GM19438 (cell line): ENCODE data around the gene RASL10B.
"Not testable (repeated sequence)": the region's sequence is repeated elsewhere in the genome, so short reads cannot be mapped to it uniquely, and the experiment has no call there.

Experiments
- ATAC-seq: cut with Tn5 transposase; IDR thresholded peaks from one replicate; pipeline ENCODE4 v1.9.1; 2021; ENCODE audit warnings: low read depth; ENCODE audit not compliant: unreplicated experiment

Gene RASL10B

DNA sequence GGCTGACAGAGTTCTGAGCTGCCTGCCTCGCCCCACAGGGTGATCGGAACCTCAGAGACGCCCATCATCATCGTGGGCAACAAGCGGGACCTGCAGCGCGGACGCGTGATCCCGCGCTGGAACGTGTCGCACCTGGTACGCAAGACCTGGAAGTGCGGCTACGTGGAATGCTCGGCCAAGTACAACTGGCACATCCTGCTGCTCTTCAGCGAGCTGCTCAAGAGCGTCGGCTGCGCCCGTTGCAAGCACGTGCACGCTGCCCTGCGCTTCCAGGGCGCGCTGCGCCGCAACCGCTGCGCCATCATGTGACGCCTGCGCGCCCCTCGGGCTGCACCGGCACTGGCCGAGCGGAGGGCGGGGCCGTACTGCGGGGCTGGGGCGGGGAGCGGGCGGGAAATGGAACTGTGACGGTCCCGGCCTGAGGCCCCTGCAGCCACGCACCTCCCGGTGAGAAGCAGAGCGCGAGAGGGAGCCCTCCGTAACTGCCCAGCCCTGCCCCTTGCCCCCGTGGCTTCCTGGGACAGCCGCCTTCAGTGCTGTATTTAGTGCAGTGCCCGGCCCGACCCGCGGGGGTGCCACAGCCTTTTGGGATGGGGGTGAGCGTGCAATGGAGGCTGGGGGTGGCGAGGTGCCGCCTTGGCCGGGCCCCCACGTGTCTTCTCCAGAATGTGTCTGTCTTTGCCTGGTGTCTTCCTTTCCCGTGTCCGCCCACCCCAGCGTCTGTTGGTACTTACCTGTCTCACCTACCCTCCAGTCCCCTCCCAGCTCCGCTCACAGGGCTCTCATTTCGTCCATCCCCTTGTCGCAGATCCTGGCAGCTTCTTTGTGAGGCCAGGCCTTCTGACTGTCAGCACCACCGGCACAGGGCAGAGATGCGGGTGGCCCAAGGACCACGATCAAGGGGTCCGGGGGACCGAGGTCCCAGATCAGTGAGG, 9.8 kb downstream of the RASL10B start:
- ATAC-seq: no peak

DNA sequence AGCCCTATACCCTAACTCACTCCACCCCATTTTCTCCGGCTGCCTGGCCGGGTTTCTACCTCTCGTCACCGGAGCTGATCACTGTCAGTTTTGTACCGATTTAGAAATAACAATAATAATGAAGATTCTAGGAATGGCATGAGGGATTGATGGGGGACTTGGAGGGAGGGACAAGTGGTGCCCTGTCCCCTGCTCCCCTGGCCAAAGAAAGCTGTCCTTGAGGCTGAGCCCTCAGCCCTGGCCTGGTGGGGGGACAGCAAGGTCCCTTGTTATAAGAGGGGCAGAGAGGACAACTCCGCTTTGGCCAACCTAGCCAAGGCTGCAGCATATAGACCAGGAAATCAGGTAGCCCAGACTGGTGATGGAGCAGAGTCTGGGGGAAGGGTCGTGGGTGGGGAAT, 11.1 kb downstream of the RASL10B start:
- ATAC-seq: no peak

DNA sequence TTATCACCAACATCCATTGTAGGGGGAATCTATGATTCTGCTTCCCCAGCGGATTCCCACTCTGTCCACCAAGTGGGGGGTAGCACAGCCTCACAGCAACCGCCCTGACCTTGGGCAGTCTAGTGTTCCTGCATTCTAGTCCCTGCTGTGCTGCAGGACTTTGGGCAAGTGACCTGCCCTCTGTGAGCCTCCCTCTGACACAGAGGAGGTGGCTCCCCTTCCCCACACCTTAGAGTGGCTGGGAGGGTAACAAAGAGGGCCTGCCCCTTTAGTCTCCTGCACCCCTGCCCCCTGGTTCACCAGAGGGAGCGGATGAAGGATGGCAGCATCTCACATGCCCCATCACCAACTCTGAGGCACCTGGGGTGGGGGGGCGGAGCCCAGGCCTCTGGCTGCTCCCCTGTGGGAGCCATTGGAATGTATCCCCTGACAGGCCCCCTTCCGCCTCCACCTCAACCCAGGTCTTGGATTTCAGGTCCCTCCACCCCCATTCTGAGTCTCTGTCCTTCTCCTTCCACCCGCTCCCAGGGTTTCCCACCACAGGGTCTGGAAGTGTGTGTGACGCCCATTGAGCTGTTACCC, 11.5 kb downstream of the RASL10B start:
- ATAC-seq: no peak

DNA sequence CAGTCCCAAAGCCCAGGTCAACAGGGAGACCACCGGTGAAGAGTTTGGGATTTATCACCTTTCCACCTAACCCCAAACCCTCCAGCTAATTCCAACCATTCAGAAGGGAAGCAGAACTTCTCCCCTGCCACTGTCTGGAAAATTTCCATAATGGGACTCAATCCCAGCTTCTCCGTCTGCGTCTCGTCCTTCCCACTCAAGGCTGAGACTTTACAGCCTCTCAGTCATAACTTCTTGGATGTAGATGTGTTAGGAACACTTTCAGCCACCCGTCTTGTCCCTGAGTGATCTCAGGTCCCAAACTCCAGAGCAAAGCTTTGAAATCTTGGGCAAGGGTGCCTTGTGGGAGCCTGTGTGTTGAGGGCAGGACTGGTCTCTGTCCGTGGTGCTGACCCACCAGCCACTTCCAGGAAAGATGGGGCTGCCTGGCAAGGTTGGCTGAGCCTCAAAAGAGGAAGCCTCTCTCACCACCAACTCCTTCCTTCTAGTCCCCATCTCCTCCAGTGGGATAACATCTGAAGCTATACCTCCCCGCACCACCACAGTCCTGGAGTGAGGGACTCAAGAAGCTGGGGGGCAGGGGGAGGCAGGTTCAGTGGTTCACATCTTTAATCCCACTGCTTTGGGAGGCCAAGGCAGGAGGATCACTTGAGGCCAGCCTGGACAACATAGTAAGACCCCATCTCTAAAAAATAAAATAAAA, 12.3 kb downstream of the RASL10B start:
- ATAC-seq: no peak

DNA sequence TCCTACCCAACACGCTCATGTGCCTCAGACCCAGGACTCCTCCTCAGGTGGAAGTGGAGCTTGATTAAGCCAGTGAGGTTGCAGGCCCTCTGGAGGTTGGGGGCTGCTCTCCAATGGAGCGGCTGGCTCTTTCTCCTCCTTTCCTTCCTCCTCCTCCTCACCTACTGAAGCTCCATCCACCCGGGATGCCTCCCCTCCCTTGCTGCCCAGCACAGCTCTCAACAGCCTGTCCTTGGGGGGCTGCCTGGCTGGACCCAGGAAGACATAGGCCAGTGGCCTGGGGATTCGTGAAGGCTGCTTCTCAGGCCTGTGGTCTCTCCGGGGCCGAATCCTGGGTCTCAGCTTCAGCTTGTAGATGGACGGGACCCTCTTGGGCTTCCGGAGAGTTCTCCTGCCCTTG, 13.4 kb downstream of the RASL10B start:
- ATAC-seq: no peak

DNA sequence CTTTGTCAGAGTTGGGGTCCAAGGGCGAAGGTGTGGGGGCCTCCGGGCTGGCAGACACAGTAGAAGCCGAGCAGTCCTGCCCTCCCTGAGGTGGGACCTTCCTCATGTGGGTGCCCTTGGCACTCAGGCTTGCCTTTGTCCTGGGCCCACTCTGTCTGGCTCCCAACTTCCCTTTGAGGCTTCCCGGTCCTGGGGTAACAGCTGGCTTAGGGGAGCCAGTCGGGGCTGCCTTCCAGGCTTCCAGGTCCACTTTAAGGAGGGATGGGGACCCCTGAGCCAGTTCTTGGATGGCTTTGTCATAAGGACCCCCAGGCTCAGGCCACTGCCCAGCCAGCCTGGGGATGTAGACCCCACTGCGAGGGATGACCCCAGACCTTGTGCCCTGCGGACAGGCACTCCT, 13.8 kb downstream of the RASL10B start:
- ATAC-seq: no peak

DNA sequence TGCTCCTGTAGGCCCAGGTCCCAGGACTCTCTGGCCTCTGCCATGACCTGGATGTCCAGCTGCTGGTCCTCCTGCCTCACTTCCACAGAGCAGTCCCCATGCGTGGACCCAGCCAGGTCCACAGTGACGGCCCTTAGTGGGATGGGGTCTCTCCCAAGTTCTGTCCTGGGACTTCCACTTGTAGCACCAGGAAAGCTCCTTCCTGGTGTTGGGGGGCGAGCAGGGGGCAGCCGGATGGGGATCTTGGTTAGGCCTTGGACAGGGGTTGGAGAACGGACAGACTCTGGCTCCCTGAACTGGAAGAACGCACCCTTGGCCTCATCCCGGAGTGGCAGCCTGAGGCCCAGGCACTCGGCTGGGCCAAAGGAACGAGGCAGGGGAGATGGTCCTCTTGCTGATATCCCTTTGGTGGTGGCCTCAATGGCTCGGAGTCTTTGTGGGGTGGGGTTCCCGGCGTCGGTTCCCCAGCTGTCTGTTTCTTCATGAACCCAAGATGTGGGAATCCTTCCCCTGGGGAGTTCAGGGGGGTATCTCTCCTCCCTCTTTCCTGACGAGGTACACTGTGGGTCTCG, 14.4 kb downstream of the RASL10B start:
- ATAC-seq: no peak

DNA sequence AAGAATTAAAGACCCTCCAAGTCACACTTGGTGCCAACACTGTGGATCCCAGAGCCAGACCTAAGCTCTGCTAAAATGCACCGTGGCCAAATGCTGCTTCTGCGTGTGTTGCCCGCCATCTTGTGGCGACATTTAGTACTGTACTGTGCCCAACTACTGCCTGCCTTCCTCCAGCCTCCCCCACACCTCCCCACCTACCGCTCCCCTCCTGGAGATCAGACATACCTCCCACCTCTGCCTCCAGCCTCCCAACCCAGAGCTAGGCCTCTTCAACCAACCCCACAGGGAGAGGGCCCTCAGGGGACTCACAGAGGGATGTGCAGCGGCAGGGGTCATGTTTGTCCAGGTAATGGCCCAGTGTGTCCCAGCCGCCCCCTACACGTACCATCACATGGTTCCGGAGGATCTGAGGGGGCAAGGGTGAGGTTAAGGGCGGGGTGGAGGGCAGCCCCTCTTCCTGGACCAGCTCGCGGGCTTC, 16.1 kb downstream of the RASL10B start:
- no peak for ATAC-seq

DNA sequence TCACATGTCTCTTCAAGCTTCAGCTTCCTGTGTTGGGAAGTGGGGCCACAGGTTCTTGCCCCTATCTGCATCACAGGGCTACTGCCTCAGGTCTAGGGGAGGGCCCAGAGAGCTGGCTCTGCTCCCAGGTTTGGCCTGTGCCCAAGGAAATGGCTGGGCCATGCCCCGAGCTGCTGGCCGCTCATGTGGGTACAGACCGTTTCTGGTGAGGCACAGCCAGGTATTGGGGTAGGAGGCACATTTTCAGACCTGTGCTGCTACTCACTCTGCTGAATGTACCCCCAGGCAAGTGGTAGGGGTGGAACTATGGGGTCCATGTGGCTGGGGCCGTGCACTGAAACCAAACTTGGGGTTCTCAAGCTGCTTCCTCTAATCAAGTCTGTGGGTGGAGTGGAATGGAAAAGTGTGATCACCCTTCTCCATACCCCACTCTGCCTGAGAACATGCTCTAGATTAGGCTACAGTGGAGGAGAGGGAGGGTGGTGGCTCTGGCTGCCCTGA, 17.0 kb downstream of the RASL10B start:
- no peak for ATAC-seq

DNA sequence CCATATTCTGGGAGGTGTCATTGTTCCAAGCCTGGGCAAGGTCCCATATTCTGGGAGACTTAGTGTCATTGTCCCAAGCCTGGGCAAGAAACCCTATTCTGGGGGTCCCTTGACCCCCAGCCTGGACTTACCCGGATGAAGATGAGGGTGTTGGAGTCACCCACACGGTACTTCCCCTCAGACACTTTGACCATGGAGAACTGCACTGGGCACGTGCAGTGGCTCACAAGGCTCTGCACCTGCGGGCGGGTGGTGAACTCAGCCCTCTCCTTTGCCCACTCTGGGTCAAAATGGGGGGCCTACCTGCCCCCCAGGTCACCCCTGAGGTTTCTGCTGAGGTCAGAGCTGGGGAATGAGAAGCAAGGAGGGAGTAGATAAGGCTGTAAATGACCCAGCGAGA, 17.5 kb downstream of the RASL10B start:
- no peak for ATAC-seq

DNA sequence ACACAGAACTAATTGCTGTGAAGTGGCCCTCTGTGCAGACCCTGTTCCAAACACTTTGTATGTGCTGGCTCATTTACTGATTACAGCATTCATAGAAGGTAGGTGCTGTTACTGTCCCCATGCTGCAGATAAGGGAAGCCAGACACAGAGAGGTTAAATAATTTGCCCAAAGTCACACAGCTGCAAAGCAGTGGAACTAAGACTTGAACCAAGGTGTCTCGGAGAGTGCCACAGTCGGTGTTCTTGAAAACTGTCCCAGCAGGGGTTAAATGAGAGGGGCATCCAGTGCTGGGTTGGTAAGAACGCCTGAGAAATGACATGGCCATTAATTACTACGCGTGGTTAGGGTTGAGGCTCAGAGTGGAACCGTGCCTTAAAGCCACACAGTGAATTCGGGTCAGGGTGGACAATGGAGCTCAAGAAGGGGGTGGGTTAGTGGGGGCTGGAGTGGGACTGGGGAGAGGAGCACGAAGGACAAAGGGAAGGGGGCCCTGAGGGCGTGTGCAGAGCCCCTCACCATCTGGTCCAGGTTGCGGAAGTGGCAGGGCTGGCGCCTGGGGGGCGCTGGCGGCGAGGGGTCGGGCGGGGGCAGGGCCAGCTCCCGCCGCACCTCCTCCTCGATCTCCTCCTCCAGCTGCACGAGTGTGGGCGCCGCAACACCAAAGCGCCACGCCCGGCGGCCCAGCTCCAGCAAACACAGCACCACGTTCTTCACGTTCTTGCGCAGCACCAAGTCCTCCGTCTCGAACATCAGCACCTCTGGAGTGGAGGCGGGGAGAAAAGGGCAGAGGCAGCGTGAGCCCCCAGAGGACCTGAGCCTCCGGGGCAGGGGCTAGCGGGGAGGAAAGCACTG, 18.3 kb downstream of the RASL10B start:
- no peak for ATAC-seq

DNA sequence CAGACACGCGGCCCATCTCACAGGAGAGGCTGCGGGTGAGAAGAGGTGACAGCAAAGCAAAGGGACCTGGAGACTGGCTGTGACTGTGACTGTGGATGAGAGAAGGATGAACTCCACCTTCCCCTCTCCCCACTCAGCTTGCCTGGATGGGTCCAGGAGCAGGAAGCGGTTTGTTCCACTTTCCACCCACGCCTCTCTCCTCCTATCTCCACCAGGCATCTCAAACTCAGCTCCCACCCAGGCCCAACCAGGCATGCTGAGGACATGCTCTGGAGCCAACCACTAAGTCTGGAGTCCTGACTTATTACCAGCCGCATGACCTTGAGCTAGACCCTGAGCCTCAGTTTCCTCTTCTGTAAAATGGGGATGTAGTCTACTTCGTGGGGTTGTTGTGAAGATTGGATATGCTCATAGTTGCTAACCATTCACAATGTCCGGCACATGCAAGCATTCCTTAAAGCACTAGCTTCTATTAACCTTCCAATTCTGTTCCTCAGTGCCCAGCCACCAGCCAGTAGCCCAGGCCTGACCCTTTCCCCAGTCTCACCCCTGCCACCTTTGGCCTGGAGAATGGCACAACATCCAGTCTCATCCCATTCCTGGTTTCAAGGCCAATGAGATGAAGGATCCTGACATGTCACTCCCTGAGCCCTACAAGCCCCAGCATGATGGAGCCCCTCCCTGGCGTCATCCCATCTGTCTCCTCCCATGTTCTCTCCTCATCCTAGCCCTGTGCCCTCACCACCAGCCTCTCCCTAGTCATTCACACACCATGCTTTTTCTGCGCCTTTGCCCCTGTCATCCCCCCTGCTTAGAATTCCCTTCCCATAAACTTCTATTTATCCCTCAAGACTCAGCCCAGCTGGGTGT, 19.3 kb downstream of the RASL10B start:
- no peak for ATAC-seq

DNA sequence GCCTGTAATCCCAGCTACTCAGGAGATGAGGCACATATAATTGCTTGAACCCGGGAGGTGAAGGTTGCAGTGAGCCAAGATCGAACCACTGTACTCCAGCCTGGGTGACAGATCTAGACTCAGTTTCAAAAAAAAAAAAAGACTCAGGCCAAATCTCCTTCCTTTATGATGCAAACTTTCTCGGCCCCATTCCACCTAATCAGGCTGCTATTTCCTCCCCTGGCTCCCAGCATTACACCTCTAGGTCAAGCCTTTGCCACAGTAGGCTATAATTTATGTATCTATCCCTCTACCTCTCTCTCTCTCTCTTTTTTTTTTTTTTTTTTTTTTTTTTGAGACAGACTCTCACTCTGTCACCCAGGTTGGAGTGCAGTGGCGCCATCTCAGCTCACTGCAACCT, 20.1 kb downstream of the RASL10B start:
- ATAC-seq: not testable (repeated sequence)

DNA sequence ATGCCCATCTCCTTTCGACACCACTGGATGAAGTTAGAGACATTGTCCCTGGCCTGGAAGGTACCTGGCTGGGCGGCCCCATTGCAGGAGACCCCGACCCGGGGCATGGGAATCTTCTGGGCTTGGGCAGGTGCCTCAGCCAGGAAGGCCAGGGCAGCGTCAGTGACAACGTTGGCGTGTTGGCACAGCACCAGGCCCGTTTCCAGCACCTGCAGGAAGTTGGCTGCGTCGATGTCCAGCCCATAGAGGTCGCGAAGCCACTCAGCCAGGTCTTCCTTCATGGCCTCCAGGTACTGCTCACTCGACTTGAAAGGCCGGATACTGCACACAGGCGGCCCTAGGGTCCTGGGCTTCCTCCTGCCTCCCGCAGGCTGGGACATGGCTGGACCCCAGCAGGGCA, 21.0 kb downstream of the RASL10B start:
- no peak for ATAC-seq

DNA sequence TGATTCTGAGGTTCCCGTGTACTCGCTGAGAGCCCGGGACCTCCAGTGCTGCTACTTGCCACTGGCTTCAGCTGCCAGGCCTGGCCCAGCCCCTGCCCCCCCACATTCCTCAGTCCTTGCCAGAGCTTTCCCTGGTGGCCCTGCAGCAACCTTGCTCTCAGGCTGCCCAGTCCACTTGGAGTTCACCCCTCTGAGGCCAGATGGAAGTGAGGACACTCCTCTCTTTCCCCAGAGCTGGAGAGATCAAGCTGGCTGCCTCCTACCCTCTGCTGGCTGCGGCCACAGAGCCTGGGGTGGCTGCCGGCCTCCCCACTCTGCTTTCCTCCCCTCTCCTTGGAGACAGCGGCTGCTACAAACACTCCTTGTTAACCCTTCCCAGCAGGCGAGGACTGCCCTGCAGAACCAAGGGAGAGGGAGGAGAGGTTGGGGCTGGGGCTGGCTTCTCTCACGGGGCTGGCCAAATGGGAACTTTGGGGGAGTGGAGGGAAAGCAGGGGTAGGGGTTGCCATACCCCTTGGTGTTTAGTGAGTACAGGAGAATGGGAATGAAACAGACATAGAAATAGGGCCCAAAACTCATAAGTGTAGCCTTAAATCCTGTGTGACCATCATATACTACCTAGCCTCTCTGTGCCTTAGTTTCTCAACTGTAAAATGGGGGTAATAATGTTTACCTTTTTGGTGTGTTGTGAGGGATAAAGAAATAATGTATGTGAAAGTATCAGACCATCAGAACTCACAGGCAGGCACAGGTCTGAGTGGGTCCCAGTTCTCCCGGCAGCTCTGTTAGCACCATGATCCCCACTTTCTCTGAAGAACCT, 21.7 kb downstream of the RASL10B start, which contains the start of gene GAS2L2:
Gene GAS2L2 (minus strand): TSS at position 295 of the 820 bp plus-strand sequence. CDS start 389 bp downstream, outside the sequence.
- no peak for ATAC-seq

DNA sequence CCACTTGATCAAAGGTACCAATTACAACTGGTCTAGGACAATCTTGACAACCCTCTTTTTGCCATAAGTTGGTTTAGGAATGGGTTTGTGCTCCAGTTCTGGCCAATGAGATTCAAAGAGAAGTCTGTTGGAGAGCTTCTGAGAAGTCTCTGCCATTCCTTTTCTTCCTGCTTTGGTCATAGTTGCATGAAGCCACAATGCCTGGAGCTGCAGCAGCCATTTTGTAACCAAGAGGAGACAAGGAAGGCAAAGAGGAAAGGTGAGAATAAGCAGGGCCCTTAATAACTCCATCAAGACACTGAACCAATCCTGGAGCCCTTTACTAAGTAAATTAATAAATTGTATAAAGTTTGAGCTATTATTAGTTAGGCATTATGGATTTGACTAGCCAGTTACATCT, 25.8 kb downstream of the RASL10B start:
- no peak for ATAC-seq

DNA sequence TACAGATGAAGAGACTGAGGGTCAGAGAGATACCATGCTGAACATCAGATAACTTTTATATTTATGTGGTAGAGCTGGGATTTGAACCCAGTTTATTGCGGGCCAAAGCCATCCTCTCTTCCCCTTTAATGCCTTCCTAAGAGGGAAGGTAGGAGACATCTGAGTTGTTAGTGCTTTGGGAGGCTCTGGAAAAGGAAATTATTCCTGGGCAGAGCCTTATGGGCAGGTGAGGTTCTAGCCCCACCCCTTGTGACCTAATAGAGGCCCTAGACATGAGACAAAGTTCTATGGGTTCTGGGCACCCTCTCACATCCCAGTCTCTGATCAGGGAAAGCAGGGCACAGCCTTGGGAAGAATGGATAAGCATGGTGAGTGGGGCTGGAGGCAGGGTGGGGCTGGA, 29.1 kb downstream of the RASL10B start, which contains the start of gene C17orf50:
Gene C17orf50 (plus strand): TSS at position 301 of the 400 bp plus-strand sequence. CDS start 55 bp downstream, at position 356.
- no peak for ATAC-seq

DNA sequence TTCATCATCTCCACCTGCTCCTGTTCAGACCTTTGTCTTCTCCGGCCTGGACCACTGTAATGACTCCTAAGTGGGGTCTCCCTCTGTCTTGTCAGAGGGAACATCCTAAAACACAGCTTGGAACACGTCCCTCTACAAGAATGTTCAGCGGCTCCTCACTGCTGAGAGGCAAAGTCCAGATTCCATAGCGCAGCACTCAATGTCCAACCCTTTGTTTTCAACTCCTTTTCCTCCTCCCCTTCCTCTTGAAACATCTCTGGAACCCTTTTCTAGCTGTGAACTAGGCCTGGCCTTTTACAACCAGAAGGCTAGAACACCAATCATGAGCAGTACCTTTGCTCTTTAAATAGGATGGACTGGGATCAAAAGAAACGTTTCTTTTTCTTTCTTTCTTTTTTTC, 30.2 kb downstream of the RASL10B start:
- ATAC-seq: no peak
